IPS-18c (cell line): ENCODE data around the gene SLC16A12.

ENCODE experiments used
- H3K4me3 ChIP-seq: 2 replicates; pipeline ENCODE4 v1.7.0; 2013; ENCODE audit warnings: low read depth, mild to moderate bottlenecking, low read length, moderate library complexity; ENCODE audit not compliant: insufficient read depth
- H3K9me3 ChIP-seq: one replicate; pipeline ENCODE4 v1.6.1; 2013; ENCODE audit warnings: mild to moderate bottlenecking, low read length, moderate library complexity; ENCODE audit not compliant: control insufficient read depth, insufficient read depth

SLC16A12 gene

GRCh38 chr10:89490596-89491335 lies 44.6 kb downstream of the SLC16A12 start:
- Histone ChIP-seq H3K4me3 (no peak overlapping the region), H3K9me3 (no peaks in the 10 kb centered on the region)

GRCh38 chr10:89482256-89482655 lies 53.1 kb downstream of the SLC16A12 start:
- no peak overlapping the region for H3K4me3 ChIP-seq

GRCh38 chr10:89481662-89482061 lies 53.7 kb downstream of the SLC16A12 start:
- no peak overlapping the region for H3K4me3 ChIP-seq
- H3K9me3 ChIP-seq = no peaks in the 10 kb centered on the region

More at GRCh38 chr10:89482256-89482655, 53.1 kb downstream of the SLC16A12 start:
- no peaks in the 10 kb centered on the region for H3K9me3 ChIP-seq

GRCh38 chr10:89479771-89480446 lies 55.5 kb downstream of the SLC16A12 start:
- Histone ChIP-seq H3K9me3 (no peaks in the 10 kb centered on the region), H3K4me3 (no peak overlapping the region)

GRCh38 chr10:89478739-89479654 lies 56.4 kb downstream of the SLC16A12 start:
- H3K9me3 ChIP-seq = no peaks in the 10 kb centered on the region
- H3K4me3 ChIP-seq = no peak overlapping the region

GRCh38 chr10:89478085-89478738 lies 57.2 kb downstream of the SLC16A12 start:
- Histone ChIP-seq H3K4me3 (no peak overlapping the region), H3K9me3 (no peaks in the 10 kb centered on the region)

- Histone ChIP-seq H3K4me3 (no peak overlapping the region), H3K9me3 (no peaks in the 10 kb centered on the region)
Observed at GRCh38 chr10:89476150-89476549, 59.2 kb downstream of the SLC16A12 start.

- no peak overlapping the region for H3K4me3 ChIP-seq
- H3K9me3 ChIP-seq = no peaks in the 10 kb centered on the region
Observed at GRCh38 chr10:89475591-89475998, 59.8 kb downstream of the SLC16A12 start.

GRCh38 chr10:89475125-89475524 lies 60.3 kb downstream of the SLC16A12 start:
- no peak overlapping the region for H3K4me3 ChIP-seq
- H3K9me3 ChIP-seq = no peaks in the 10 kb centered on the region

GRCh38 chr10:89474452-89474851 lies 60.9 kb downstream of the SLC16A12 start:
- H3K4me3 ChIP-seq = no peak overlapping the region
- no peaks in the 10 kb centered on the region for H3K9me3 ChIP-seq

- no peak overlapping the region for H3K4me3 ChIP-seq
- H3K9me3 ChIP-seq = no peaks in the 10 kb centered on the region
Observed at GRCh38 chr10:89471110-89471809, 64.1 kb downstream of the SLC16A12 start.

GRCh38 chr10:89470628-89471027 lies 64.8 kb downstream of the SLC16A12 start:
- no peaks in the 10 kb centered on the region for H3K9me3 ChIP-seq
- no peak overlapping the region for H3K4me3 ChIP-seq

- no peak overlapping the region for H3K4me3 ChIP-seq
- H3K9me3 ChIP-seq = no peaks in the 10 kb centered on the region
Observed at GRCh38 chr10:89469517-89469916, 65.9 kb downstream of the SLC16A12 start.

GRCh38 chr10:89468191-89468965 lies 67.0 kb downstream of the SLC16A12 start:
- Histone ChIP-seq H3K9me3 (no peaks in the 10 kb centered on the region), H3K4me3 (no peak overlapping the region)

GRCh38 chr10:89466599-89467035 lies 68.8 kb downstream of the SLC16A12 start:
- Histone ChIP-seq H3K9me3 (no peaks in the 10 kb centered on the region), H3K4me3 (no peak overlapping the region)

- H3K4me3 ChIP-seq = no peak overlapping the region
- H3K9me3 ChIP-seq = no peaks in the 10 kb centered on the region
Observed at GRCh38 chr10:89465196-89465595, 70.2 kb downstream of the SLC16A12 start.
